Measurements from ENCODE around the gene MAPKAPK2. TPM values are rescaled to one million over a fixed set of nuclear protein-coding genes. Genes with fewer than 3 reads are reported as not detected.

MAPKAPK2 gene
- total RNA-seq, 1 experiment from 2014 or later = 72.4 TPM

DNA sequence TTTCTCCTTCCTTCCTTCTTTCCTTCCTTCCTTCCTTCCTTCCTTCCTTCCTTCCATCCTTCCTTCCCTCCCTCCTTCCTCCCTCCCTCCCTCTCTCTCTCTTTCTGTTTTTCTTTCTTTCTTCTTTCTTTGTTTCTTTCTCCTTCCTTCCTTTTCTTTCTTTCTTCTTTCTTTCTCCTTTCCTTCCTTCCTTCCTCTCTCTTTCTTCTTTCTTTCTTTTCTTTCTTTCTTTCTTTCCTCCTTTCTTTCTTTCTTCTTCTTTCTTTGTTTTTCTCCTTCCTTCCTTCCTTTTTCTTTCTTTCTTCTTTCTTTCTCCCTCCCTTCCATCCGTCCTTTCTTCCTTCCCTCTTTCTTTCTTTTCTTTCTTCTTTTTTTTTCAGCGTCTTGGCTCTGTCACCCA is 67.8 kb downstream of the MAPKAPK2 start:
- H3K4me3 ChIP-seq (ENCODE audit: low read depth in 2 of 2, low read length in 2 of 2) = no peak overlapping the region
- ATAC-seq (no peak), DNase-seq (ENCODE audit: low read depth, low spot score) (no peak)
- POLR2A ChIA-PET = no interaction called here
- CTCF ChIA-PET = no interaction called here
- no peaks in the 10 kb centered on the region for H3K9me3 ChIP-seq (ENCODE audit: control insufficient read depth, insufficient read depth, low read depth, low read length)
- TF ChIP-seq, protein P1, sequence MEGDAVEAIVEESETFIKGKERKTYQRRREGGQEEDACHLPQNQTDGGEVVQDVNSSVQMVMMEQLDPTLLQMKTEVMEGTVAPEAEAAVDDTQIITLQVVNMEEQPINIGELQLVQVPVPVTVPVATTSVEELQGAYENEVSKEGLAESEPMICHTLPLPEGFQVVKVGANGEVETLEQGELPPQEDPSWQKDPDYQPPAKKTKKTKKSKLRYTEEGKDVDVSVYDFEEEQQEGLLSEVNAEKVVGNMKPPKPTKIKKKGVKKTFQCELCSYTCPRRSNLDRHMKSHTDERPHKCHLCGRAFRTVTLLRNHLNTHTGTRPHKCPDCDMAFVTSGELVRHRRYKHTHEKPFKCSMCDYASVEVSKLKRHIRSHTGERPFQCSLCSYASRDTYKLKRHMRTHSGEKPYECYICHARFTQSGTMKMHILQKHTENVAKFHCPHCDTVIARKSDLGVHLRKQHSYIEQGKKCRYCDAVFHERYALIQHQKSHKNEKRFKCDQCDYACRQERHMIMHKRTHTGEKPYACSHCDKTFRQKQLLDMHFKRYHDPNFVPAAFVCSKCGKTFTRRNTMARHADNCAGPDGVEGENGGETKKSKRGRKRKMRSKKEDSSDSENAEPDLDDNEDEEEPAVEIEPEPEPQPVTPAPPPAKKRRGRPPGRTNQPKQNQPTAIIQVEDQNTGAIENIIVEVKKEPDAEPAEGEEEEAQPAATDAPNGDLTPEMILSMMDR (IDR thresholded peaks at IDR 0.05) = no peak
- TF ChIP-seq TCF7L2 (IDR thresholded peaks at IDR 0.05; ENCODE audit: low read depth, low read length) = no peak
- TF ChIP-seq POLR2AphosphoS5 (IDR thresholded peaks at IDR 0.05; ENCODE audit: low read depth, low read length) = no peak
- TF ChIP-seq, protein P2, sequence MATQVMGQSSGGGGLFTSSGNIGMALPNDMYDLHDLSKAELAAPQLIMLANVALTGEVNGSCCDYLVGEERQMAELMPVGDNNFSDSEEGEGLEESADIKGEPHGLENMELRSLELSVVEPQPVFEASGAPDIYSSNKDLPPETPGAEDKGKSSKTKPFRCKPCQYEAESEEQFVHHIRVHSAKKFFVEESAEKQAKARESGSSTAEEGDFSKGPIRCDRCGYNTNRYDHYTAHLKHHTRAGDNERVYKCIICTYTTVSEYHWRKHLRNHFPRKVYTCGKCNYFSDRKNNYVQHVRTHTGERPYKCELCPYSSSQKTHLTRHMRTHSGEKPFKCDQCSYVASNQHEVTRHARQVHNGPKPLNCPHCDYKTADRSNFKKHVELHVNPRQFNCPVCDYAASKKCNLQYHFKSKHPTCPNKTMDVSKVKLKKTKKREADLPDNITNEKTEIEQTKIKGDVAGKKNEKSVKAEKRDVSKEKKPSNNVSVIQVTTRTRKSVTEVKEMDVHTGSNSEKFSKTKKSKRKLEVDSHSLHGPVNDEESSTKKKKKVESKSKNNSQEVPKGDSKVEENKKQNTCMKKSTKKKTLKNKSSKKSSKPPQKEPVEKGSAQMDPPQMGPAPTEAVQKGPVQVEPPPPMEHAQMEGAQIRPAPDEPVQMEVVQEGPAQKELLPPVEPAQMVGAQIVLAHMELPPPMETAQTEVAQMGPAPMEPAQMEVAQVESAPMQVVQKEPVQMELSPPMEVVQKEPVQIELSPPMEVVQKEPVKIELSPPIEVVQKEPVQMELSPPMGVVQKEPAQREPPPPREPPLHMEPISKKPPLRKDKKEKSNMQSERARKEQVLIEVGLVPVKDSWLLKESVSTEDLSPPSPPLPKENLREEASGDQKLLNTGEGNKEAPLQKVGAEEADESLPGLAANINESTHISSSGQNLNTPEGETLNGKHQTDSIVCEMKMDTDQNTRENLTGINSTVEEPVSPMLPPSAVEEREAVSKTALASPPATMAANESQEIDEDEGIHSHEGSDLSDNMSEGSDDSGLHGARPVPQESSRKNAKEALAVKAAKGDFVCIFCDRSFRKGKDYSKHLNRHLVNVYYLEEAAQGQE (IDR thresholded peaks at IDR 0.05; ENCODE audit: insufficient read depth in 1 of 2, low read depth in 2 of 2, low read length in 1 of 2) = no peak
- TF ChIP-seq SIN3A (IDR thresholded peaks at IDR 0.05; ENCODE audit: borderline replicate concordance, insufficient read depth, low read depth, low read length) = no peak
- intact Hi-C loops (cut with micrococcal nuclease; ENCODE audit: unreplicated experiment) = no loop called here
- in situ Hi-C loops (cut with HindIII; ENCODE audit: low pct_unique_long_range_greater_than_20kb, low sequenced_read_pairs) = no loop called here
- no peaks in the 10 kb centered on the region for H3K36me3 ChIP-seq (ENCODE audit: control insufficient read depth, insufficient read depth, low read length)
- H3K27me3 ChIP-seq (ENCODE audit: control insufficient read depth, insufficient read depth, low read length) = peaks cover 23% of the 10 kb centered on the region
- no peak overlapping the region for H3K27ac ChIP-seq (ENCODE audit: low read length)
- BruUV-seq (replicated peaks) = no TSS peak
- H3K4me1 ChIP-seq (ENCODE audit: control insufficient read depth, insufficient read depth, low read length) = no peaks in the 10 kb centered on the region

DNA sequence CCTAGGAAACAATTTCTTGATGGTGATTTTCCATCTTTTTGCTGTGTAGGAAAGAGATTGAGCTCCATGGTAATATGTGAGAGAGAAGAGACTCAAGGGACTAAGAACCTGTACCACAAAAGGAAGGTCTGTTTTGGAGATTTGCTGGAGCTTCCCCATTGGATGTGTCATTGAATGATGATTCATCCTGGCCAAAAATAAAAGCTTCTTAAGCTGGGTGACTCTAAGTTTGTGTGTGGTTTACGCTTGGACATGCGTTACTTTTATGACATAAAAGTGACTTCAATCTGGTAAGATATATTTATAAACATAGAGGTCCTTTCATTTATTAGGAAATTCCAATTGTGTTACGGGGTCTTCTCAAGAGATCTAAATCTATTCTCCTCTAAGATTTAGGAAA is 68.4 kb downstream of the MAPKAPK2 start:
- H3K4me1 ChIP-seq (ENCODE audit: control insufficient read depth, insufficient read depth, low read length) = no peaks in the 10 kb centered on the region
- in situ Hi-C loops (cut with HindIII; ENCODE audit: low pct_unique_long_range_greater_than_20kb, low sequenced_read_pairs) = no loop called here
- ATAC-seq = no peak
- no peak overlapping the region for H3K4me3 ChIP-seq (ENCODE audit: low read depth in 2 of 2, low read length in 2 of 2)
- intact Hi-C loops (cut with micrococcal nuclease; ENCODE audit: unreplicated experiment) = no loop called here
- no TSS peak for BruUV-seq (replicated peaks)
- H3K9me3 ChIP-seq (ENCODE audit: control insufficient read depth, insufficient read depth, low read depth, low read length) = no peaks in the 10 kb centered on the region
- H3K27ac ChIP-seq (ENCODE audit: low read length) = no peak overlapping the region
- DNase-seq (ENCODE audit: low read depth, low spot score) = no peak
- H3K36me3 ChIP-seq (ENCODE audit: control insufficient read depth, insufficient read depth, low read length) = no peaks in the 10 kb centered on the region
- TF ChIP-seq, protein P1 (IDR thresholded peaks at IDR 0.05) = no peak
- TF ChIP-seq TCF7L2 (IDR thresholded peaks at IDR 0.05; ENCODE audit: low read depth, low read length) (no peak), POLR2AphosphoS5 (IDR thresholded peaks at IDR 0.05; ENCODE audit: low read depth, low read length) (no peak), SIN3A (IDR thresholded peaks at IDR 0.05; ENCODE audit: borderline replicate concordance, insufficient read depth, low read depth, low read length) (no peak)
- TF ChIP-seq, protein P2 (IDR thresholded peaks at IDR 0.05; ENCODE audit: insufficient read depth in 1 of 2, low read depth in 2 of 2, low read length in 1 of 2) = no peak
- CTCF ChIA-PET = no interaction called here
- POLR2A ChIA-PET = no interaction called here
- H3K27me3 ChIP-seq (ENCODE audit: control insufficient read depth, insufficient read depth, low read length) = peaks cover 25% of the 10 kb centered on the region
